Measurements from ENCODE around the gene MSRB1. TPM values are rescaled to one million over a fixed set of nuclear protein-coding genes. Genes with fewer than 3 reads are reported as not detected.
"Not testable (repeated sequence)": the region's sequence is repeated elsewhere in the genome, so short reads cannot be mapped to it uniquely, and the experiment has no call there.

Gene MSRB1
- total RNA-seq, 1 donor from 2014 or later = 11.9 TPM

- DNase-seq (ENCODE audit: low read depth in 2 of 2) = no peak
These were observed 1.6 kb downstream of the MSRB1 start for GRCh38 chr16:1941162-1942046.

DNA sequence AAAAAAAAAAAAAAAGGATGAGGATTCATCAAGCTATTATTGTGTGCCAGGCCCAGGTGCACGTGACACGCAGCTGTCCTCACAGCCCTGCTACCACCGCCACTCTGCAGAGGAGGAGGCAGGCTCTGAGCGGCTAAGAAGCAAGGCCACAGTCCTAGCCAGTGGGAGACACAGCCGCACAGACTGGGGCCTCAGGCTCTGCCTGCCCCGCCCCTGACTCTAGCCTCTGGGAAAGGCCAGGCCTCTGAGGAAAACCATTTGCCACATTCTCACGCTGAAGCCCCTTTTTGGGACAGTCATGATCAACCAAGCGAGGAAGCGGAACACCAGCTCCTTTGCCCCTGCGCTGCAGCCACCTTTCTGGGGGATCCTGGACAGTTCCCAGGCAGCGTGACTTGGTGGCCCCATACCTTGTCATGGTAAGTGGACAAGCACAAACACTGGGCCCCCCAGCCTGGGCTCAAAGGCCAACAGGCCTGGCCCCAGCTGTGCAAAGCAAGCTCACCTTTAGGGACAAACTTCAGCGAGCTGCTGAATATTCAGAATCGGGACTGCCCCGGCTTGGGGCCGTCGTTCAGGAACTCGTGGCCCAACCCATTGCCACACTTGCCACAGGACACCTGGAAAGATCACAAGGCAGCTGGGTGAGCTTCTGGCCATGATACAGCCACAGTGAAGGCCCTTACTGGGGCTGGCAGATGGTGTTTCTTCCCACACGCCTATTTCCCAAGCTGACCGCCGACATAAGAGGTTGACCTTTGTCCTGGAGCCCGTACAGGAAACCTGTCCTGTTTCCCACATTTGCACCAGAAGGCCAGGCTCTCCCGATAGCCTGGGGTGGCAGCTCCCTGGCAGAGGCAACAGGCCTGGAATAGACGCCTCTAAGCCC is 2.5 kb downstream of the MSRB1 start:
- DNase-seq (ENCODE audit: low read depth in 2 of 2) = no peak

- not testable (repeated sequence) for DNase-seq (ENCODE audit: low read depth in 2 of 2)
These were observed 3.2 kb downstream of the MSRB1 start for GRCh38 chr16:1939833-1940232.

GRCh38 chr16:1938910-1939309 is 4.1 kb downstream of the MSRB1 start:
- DNase-seq (ENCODE audit: low read depth in 2 of 2) = no peak

- DNase-seq (ENCODE audit: low read depth in 2 of 2) = no peak
These were observed 4.7 kb downstream of the MSRB1 start for GRCh38 chr16:1938316-1938715.

GRCh38 chr16:1936945-1937479 is 6.0 kb downstream of the MSRB1 start:
- no peak for DNase-seq (ENCODE audit: low read depth in 2 of 2)

GRCh38 chr16:1933097-1933661 is 9.8 kb downstream of the MSRB1 start:
- no peak for DNase-seq (ENCODE audit: low read depth in 2 of 2)

- DNase-seq (ENCODE audit: low read depth in 2 of 2) = peak in 1 of 2 donors; percentile 38
These were observed 10.7 kb downstream of the MSRB1 start for GRCh38 chr16:1932050-1933028.

GRCh38 chr16:1930338-1930720 is 12.7 kb downstream of the MSRB1 start:
- no peak for DNase-seq (ENCODE audit: low read depth in 2 of 2)

- peak; percentile 83 to 91 for DNase-seq (ENCODE audit: low read depth in 2 of 2)
These were observed 13.2 kb downstream of the MSRB1 start for GRCh38 chr16:1929578-1930337.

DNA sequence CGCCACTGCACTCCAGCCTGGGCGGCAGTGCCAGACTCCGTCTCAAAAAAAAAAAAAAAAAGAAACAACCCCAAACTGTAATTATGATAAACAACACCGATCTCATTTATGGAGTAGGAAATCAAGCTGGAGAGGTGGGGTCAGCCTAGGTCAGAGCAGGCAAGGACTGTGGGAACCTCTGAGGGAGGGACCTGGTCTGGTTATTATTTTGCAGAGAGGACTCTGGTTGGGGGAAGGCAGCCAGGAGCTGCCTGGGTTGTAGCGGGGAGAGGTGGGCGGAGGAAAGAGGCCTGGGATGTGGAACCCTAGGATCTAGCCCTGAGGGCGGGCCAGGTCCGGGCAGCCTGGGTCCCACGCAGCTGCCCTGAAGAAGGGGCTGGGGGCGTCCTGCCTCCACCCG is 13.9 kb downstream of the MSRB1 start:
- DNase-seq (ENCODE audit: low read depth in 2 of 2) = peak in 1 of 2 donors; percentile 26

- no peak for DNase-seq (ENCODE audit: low read depth in 2 of 2)
These were observed 16.7 kb downstream of the MSRB1 start for GRCh38 chr16:1926271-1926670.

DNA sequence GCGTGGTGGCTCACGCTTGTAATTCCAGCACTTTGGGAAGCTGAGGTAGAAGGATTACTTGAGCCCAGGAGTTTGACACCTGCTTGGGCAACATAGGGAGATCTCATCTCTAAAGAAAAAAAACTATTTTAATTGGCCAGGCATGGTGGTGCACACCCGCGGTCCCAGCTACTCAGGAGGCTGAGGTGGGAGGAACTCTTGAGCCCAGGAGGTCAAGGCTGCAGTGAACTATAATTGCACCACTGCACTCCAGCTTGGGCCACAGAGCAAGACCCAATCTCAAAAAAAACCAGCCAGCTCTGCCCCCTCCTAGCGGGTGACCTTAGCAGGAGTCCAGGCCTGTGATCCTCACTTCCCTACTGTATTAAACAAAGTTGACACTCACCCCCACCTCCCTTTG is 18.9 kb downstream of the MSRB1 start:
- DNase-seq (ENCODE audit: low read depth in 2 of 2) = no peak

- DNase-seq (ENCODE audit: low read depth in 2 of 2) = peak in 1 of 2 donors; percentile 48
These were observed 19.5 kb downstream of the MSRB1 start for GRCh38 chr16:1923299-1924034.

DNA sequence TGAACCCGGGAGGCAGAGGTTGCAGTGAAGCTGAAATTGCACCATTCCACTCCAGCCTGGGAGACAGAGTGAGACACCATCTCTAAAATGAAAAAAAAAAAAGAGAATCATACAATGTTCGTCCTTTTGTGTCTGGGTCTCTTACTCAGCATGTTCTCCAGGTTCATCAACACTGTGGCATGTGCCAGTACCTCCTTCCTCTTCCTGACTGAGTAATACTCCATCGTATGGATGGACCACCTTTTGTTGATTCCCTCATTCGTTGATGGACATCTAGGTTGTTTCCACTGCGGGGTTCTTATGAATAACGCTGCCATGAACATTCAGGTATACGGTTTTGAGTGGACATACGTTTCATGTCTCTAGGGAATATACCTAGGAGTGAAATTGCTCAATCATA is 20.6 kb downstream of the MSRB1 start:
- DNase-seq (ENCODE audit: low read depth in 2 of 2) = no peak

DNA sequence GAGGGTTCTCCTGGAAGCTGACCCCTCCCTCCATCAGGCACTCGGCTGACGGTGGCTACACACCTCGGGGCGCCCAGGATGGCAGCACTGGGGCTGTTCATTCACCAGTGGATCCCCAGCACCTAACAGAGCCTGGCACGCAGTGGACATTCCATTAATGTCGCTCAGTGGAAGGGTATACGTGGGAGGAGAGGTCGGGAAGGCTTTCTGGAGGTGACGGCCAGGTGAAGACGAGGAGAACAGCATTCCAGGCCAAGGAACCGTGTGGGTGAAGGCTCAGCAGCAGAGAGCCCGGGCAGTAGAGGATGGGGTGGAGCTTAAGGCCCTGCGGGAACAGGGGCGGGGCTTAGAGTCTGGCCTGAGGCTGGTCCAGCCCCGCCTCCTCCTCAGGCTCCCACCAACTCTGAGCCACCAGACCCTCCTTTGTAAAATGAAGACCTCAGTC is 22.2 kb downstream of the MSRB1 start:
- peak; percentile 20 to 21 for DNase-seq (ENCODE audit: low read depth in 2 of 2)

DNA sequence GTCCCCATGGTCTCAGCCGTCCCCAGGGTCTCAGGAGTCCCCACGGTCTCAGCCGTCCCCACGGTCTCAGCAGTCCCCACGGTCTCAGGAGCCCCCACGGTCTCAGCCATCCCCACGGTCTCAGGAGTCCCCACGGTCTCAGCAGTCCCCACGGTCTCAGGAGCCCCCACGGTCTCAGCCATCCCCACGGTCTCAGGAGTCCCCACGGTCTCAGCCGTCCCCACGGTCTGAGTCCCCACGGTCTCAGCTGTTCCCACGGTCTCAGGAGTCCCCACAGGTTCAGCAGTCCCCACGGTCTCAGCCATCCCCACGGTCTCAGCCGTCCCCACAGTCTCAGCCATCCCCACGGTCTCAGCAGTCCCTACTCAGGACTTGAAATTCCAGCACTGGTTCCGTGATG is 22.9 kb downstream of the MSRB1 start:
- DNase-seq (ENCODE audit: low read depth in 2 of 2) = not testable (repeated sequence)

GRCh38 chr16:1919327-1919998 is 23.5 kb downstream of the MSRB1 start:
- no peak for DNase-seq (ENCODE audit: low read depth in 2 of 2)
